Ectodermal cell (in vitro differentiated cells): ENCODE results near the gene DGKB.

Experiments
- H3K27ac ChIP-seq: 2 replicates; pipeline ENCODE4 v1.7.0; 2013; ENCODE audit warnings: mild to moderate bottlenecking, low read depth, low read length; ENCODE audit not compliant: insufficient read depth, poor library complexity, severe bottlenecking
- H3K27me3 ChIP-seq: 2 replicates; pipeline ENCODE4 v1.7.0; 2013; ENCODE audit warnings: mild to moderate bottlenecking, low read length; ENCODE audit not compliant: insufficient read depth, control insufficient read depth, poor library complexity, severe bottlenecking
- H3K36me3 ChIP-seq: one replicate; pipeline ENCODE4 v1.7.0; 2013; ENCODE audit warnings: low read length; ENCODE audit not compliant: control insufficient read depth, insufficient read depth
- H3K4me1 ChIP-seq: one replicate; pipeline ENCODE4 v1.7.0; 2013; ENCODE audit warnings: low read length; ENCODE audit not compliant: control insufficient read depth, insufficient read depth
- H3K4me3 ChIP-seq: 2 replicates; pipeline ENCODE4 v1.7.0; 2013; ENCODE audit warnings: low read depth, low read length, control low read depth; ENCODE audit not compliant: insufficient read depth
- H3K9me3 ChIP-seq: 2 replicates; pipeline ENCODE4 v1.7.0; 2013; ENCODE audit warnings: mild to moderate bottlenecking, low read length, moderate library complexity; ENCODE audit not compliant: control insufficient read depth
- WGBS, 2 experiments: methylation state at CpG; one replicate each; pipeline ENCODE4 v1.1.7; 2013; ENCODE audit warnings: missing lambda C conversion rate in 2 of 2; 5-methylcytosine and 5-hydroxymethylcytosine counted together

DGKB gene

DNA sequence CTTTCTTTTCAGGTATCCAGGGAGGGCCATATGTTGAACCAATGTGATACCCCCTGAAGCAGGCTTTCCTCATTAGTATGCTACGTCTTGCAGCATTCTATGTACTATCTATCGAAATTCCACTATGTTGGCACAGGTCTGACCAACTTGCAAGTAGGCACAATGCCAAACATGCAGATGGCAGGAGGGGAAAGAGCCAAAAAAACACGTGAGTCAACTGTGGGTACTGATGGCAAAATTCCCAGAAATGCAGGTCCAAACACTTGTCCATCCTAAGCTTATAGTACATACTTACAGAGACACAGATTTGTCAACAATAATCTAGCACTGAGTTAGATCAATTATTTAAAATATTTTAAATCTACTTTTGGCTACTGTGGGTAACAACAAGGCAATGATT, 394.9 kb downstream of the DGKB start:
- Histone ChIP-seq H3K9me3 (no peaks in the 10 kb centered on the region), H3K4me1 (no peaks in the 10 kb centered on the region), H3K4me3 (no peak overlapping the region), H3K27me3 (no peaks in the 10 kb centered on the region), H3K27ac (no peak overlapping the region), H3K36me3 (no peaks in the 10 kb centered on the region)
- WGBS, 2 experiments, result 63 to 67% methylated on average over 3 of the region's 3 CpGs

DNA sequence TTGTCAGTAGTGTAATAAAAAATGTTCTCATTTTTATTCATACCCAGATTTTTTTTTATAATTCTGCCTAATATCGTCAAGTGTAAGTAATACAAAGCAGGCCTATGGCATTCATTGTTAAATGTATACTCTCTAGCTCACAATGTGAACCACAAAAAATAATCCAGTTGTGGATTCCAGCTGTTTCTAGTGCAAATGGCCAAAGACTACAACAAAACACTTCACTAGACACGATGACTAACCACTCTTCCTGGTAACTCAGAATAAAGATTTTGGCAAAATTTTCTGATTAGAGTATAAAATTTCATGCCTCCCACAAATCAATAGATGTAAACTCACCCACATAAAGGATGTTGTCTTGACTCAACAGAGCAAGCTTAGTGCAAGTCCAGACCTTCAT, 396.6 kb downstream of the DGKB start:
- Histone ChIP-seq H3K27me3 (no peaks in the 10 kb centered on the region), H3K4me3 (no peak overlapping the region), H3K9me3 (no peaks in the 10 kb centered on the region), H3K4me1 (no peaks in the 10 kb centered on the region), H3K27ac (no peak overlapping the region), H3K36me3 (no peaks in the 10 kb centered on the region)
- 90 to 100% methylated on average over 1 to 2 of the region's 2 CpGs for WGBS, 2 experiments

DNA sequence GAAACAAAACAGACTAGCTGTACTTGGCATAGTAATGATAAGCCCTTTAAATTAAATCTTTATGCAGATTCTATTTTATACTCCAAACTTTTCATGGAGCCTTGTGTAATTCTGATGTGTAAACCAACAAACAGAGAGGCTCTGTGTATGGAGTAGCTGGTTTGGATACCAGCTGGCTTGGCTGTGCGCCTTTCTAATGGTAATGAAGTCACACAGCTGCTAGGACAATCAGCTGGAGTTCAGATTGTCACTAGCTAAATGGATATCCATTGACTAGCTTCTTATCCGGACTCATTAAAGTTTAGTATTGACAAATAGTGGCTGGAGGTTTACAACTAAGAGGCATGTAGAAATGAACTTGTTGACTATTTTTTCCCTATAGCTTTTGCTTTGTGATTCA, 398.4 kb downstream of the DGKB start:
- Histone ChIP-seq H3K4me1 (no peaks in the 10 kb centered on the region), H3K27ac (no peak overlapping the region), H3K27me3 (no peaks in the 10 kb centered on the region), H3K36me3 (no peaks in the 10 kb centered on the region), H3K4me3 (no peak overlapping the region), H3K9me3 (no peaks in the 10 kb centered on the region)
- 22 to 34% methylated on average over 2 of the region's 2 CpGs for WGBS, 2 experiments

DNA sequence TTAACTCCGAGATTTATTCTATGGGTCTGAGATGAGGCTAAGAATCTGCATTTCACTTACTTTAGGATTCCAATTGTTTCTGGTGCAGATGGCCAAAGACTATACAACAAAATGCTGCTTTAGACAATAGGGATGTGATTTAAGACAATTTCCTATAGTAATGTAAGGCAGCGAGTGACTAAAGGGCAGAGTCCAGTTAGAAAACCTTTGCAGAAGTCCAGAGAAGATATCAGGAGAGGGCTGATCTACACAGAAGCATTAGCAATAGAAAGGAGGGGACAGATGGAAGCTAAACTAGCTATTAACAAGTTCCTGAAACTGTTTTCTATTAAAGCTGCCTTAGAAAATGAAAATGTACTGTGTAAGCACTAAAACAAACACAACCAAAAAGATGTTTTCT, 398.9 kb downstream of the DGKB start:
- Histone ChIP-seq H3K27ac (no peak overlapping the region), H3K36me3 (no peaks in the 10 kb centered on the region), H3K4me1 (no peaks in the 10 kb centered on the region), H3K4me3 (no peak overlapping the region), H3K9me3 (no peaks in the 10 kb centered on the region), H3K27me3 (no peaks in the 10 kb centered on the region)
- 79 to 81% methylated on average over 1 to 2 of the region's 2 CpGs for WGBS, 2 experiments

DNA sequence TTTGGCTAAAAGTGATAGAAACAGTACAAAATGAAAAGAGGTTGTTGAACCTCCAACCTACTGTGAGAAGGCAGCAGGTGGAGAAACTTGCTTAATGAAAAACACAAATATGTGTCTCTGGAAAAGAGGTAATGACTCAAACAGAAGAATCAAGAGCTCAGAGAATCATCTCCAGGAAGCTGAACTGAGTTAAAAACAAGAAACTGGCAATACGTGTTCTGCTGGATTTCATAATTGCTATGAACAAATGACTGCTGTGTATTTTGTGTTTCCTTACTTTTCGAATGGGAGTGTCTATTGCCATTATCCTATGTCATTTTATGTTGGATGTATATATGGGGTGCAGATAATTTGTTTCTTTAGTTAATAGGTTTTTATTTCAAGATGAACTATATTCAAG, 401.1 kb downstream of the DGKB start:
- Histone ChIP-seq H3K4me3 (no peak overlapping the region), H3K36me3 (no peaks in the 10 kb centered on the region), H3K27me3 (no peaks in the 10 kb centered on the region), H3K9me3 (no peaks in the 10 kb centered on the region), H3K27ac (no peak overlapping the region), H3K4me1 (no peaks in the 10 kb centered on the region)
- WGBS, 2 experiments, result 94% methylated on average over 2 of the region's 2 CpGs

DNA sequence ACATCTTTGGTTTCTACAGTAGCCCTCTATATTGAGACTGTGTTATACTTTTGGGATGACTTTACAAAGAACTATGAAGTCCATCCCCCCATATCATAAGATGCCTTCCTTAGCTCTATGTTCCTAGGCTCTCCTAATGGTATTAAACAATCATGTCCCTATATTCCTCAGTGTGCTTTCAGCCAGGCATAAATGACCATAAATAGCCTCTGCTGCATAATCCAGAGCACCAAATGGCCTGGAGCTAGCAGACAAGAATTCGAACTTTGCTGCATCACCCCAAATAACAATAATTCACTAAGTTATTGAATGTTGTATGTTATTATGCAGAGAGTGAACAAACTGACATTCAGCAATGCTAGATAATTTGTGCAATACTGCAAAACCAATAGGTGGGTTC, 405.2 kb downstream of the DGKB start:
- Histone ChIP-seq H3K36me3 (no peaks in the 10 kb centered on the region), H3K4me3 (no peak overlapping the region), H3K4me1 (no peaks in the 10 kb centered on the region), H3K27ac (no peak overlapping the region), H3K9me3 (no peaks in the 10 kb centered on the region), H3K27me3 (no peaks in the 10 kb centered on the region)
- WGBS, 2 experiments, result 100% methylated on average over 1 of the region's 1 CpG; no CpG with 5 or more reads in 1 of the 2 experiments

DNA sequence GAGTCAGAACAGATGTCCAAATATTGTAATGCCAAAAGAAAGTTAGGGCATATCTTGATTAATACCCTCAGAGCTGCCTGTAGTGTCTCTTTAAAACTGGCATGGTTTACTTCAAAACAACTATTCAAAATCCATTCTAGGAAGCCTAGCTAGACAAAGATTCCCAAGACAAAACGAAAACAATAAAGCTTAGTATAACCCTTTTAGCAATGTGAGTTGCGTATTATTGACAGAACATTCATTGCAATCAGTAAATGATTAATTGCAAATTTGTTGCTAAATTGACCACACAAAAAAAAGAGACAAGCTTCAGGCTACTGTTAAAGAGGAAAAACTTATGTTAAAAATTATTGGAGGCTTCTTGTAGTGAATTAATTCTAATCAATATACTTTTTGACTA, 406.9 kb downstream of the DGKB start:
- WGBS, 2 experiments, result 91 to 100% methylated on average over 1 to 2 of the region's 2 CpGs

DNA sequence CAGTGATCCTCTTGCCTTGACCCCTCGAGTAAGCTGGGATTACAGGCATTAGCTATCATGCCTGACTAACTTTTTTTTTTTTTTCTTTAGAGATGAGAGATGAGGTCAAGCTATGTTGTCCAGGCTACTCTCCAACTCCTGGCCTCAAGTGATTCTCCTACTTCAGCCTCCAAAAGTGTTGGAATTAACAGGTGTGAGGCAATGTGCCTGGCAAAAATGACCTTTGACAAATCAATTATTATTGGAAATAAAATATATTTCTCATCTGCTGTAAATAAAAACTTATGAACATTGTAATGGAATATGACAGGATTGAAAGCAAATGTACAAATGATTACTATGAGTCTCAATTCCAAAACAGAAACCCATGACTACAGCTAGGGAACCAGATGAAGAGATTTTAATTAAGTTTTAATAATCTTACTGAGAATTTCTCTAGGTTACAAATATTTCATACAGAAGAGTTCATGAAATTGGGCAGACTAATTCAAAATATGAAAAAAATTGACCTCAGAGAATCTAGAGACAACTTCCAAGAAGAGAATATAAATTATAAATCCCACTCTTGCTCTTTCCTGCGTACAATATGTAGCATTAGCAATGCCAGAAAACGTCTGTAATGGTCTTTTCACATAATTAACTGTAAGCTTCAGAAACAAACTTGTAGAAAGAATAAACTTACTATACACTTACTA, 414.7 kb downstream of the DGKB start:
- H3K27ac ChIP-seq, result no peak overlapping the region
- H3K9me3 ChIP-seq, result no peaks in the 10 kb centered on the region
- peaks cover 3% of the 10 kb centered on the region for H3K36me3 ChIP-seq
- no peaks in the 10 kb centered on the region for H3K27me3 ChIP-seq
- H3K4me1 ChIP-seq, result no peaks in the 10 kb centered on the region
- no peak overlapping the region for H3K4me3 ChIP-seq
- WGBS, 2 experiments, result 84 to 95% methylated on average over 3 of the region's 3 CpGs

More for the DNA sequence above, 406.9 kb downstream of the DGKB start:
- Histone ChIP-seq H3K4me3 (no peak overlapping the region), H3K27me3 (no peaks in the 10 kb centered on the region), H3K9me3 (no peaks in the 10 kb centered on the region), H3K36me3 (peaks cover 3% of the 10 kb centered on the region), H3K27ac (no peak overlapping the region), H3K4me1 (no peaks in the 10 kb centered on the region)

DNA sequence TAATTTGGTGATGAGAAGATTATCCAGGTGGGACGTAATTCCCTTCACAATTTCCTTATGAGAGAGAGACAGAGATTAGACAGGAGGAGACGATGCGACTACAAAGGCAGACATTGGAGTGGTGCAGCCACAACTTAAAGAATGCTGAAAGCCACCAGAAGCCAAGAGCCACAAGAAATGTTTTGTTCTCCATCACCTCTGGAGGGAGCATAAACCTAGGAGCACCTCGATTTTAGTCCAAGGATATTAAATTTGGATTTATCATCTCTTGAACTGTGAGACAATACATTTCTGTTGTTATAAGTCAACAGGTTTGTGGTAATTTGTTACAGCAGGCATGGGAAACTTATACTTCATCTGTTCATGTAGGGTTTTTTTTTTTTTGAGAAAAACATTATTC, 418.9 kb downstream of the DGKB start:
- WGBS, 2 experiments, result 89 to 95% methylated on average over 3 to 4 of the region's 4 CpGs
- H3K9me3 ChIP-seq, result no peaks in the 10 kb centered on the region
- no peak overlapping the region for H3K27ac ChIP-seq
- no peak overlapping the region for H3K4me3 ChIP-seq
- no peaks in the 10 kb centered on the region for H3K27me3 ChIP-seq
- H3K36me3 ChIP-seq, result no peaks in the 10 kb centered on the region
- H3K4me1 ChIP-seq, result no peaks in the 10 kb centered on the region

DNA sequence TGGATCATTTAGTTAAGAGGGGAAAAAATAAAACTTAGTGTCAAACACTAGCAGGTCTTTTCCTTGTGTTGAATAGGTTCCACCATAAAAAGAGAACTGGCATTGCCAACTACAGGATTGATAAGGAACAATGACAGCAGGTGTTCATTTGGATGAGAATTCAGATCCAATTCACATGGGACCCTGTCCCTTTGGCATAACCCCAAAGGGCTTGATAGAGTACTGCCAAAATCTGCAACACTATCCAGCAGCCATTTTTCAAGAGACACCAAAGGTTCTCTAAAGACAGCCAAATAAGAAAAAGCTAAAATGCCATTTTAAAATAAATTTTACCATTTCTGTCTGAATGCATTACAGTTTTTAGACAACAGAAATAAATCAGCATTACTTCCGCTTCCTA, 422.3 kb downstream of the DGKB start:
- 96 to 100% methylated on average over 1 of the region's 1 CpG for WGBS, 2 experiments
- H3K36me3 ChIP-seq, result no peaks in the 10 kb centered on the region
- no peaks in the 10 kb centered on the region for H3K9me3 ChIP-seq
- no peaks in the 10 kb centered on the region for H3K4me1 ChIP-seq
- H3K4me3 ChIP-seq, result no peak overlapping the region
- H3K27me3 ChIP-seq, result no peaks in the 10 kb centered on the region
- H3K27ac ChIP-seq, result no peak overlapping the region
